Measurements from ENCODE around the gene TIMM10. TPM values are rescaled to one million over a fixed set of nuclear protein-coding genes. Genes with fewer than 3 reads are reported as not detected.

TIMM10 gene
- polyA plus RNA-seq, 2 donors: 38.8 to 61.6 TPM

DNA sequence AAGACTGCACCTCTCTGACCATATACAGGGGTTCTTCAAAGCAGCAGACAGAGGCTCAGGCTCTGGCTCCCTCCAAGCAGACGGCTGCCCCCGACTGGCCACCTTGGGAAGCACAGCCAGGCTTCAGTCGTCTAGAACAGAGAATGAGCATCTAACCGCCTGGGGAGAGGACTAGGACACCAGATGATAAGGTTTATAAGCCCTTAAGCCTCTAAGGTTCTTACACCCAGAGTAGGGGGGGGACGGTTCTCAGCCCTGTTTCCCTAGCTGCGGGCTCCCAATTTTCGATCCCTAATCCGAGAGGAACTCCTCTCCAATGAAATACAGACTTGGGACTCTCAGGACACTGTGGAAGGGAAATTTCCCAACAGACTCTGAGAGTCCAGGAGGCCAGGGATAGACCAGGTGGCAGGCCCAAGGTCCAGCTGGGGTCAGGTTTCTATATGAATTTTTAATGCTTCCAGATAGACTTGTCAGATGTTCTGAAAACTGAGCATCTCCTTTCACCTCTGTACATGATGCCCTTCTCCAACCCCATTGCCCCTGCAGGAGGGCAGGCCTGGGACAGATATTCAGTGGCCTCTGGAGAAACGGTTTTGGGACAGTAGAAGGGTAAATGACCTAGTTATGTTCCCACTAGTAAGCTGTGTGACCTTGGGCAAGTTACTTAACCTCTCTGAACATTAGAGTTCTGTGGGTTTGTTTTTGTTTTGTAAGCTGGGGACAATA is 50.0 kb downstream of the TIMM10 start:
- 32 to 36% methylated on average over 9 of the region's 9 CpGs for WGBS, 2 donors
- Histone ChIP-seq H3K4me1 (ENCODE audit: control insufficient read depth in 2 of 2, insufficient read depth in 2 of 2, low read length in 1 of 2) (peaks cover 2 to 21% of the 10 kb centered on the region in 2 donors), H3K27me3 (ENCODE audit: control insufficient read depth in 1 of 2, insufficient read depth in 2 of 2, low read length in 2 of 2) (no peaks in the 10 kb centered on the region)

DNA sequence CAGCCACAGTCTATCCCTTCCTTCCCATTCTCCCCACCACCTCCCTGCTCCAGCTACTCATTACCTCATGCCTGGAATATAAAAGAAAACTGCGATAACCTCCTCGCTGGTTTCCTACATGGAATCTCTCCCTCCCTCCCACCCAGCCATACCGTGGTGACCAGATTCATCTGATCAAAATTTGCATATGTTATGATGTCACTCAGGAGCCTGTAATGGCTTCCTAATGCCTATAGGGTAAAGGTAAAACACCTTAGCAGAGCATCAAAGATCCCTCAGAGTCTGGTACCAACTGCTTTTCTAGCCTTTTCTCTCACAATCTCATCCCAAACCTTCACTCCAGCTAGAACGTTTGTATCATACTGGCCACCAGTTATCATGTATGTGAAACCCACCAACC is 50.6 kb downstream of the TIMM10 start:
- 26 to 32% methylated on average over 4 of the region's 4 CpGs for WGBS, 2 donors
- Histone ChIP-seq H3K27ac (ENCODE audit: low read depth in 2 of 2, low read length in 1 of 2) (no peak overlapping the region), H3K27me3 (ENCODE audit: control insufficient read depth in 1 of 2, insufficient read depth in 2 of 2, low read length in 2 of 2) (no peaks in the 10 kb centered on the region), H3K4me1 (ENCODE audit: control insufficient read depth in 2 of 2, insufficient read depth in 2 of 2, low read length in 1 of 2) (peaks cover 2 to 22% of the 10 kb centered on the region in 2 donors), H3K9me3 (ENCODE audit: control insufficient read depth in 2 of 2, insufficient read depth in 1 of 2, low read depth in 1 of 2, low read length in 1 of 2) (no peaks in the 10 kb centered on the region), H3K36me3 (ENCODE audit: control insufficient read depth in 2 of 2, insufficient read depth in 2 of 2, low read length in 1 of 2) (no peaks in the 10 kb centered on the region), H3K4me3 (ENCODE audit: low read depth in 1 of 2, low read length in 2 of 2) (no peak overlapping the region)

More for the DNA sequence above, 50.0 kb downstream of the TIMM10 start:
- Histone ChIP-seq H3K4me3 (ENCODE audit: low read depth in 1 of 2, low read length in 2 of 2) (no peak overlapping the region), H3K27ac (ENCODE audit: low read depth in 2 of 2, low read length in 1 of 2) (no peak overlapping the region), H3K9me3 (ENCODE audit: control insufficient read depth in 2 of 2, insufficient read depth in 1 of 2, low read depth in 1 of 2, low read length in 1 of 2) (no peaks in the 10 kb centered on the region), H3K36me3 (ENCODE audit: control insufficient read depth in 2 of 2, insufficient read depth in 2 of 2, low read length in 1 of 2) (no peaks in the 10 kb centered on the region)

DNA sequence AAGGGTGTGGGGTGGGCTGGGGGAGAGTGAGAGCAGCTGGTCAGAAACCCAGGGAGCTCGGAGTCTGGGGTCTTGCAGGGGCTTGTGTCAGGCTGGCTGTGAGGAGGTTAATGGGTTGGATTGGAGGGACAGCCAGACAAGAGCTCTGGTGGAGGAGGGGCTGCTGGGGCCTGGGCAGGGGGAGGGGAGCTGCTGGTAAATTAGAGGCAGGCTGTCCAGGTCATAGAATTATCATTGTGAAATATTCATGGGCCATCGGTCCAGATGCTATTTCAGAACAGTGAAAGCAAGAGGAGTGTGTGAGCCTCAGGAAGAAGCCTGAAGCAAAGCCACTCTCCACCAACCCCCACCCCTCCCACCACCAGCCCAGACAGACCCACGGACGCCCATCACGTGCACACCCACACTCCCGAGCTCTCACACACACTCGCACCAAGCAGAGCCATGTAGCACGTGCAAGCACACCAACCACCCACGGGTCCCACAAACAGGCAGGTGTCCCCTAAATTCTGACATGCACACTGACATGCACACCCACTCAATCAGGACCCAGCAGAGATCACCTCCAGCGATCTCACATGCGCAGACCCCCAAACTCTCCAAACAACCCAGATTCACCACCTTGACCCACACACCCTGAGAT is 51.4 kb downstream of the TIMM10 start:
- no peaks in the 10 kb centered on the region for H3K36me3 ChIP-seq (ENCODE audit: control insufficient read depth in 2 of 2, insufficient read depth in 2 of 2, low read length in 1 of 2)
- H3K27me3 ChIP-seq (ENCODE audit: control insufficient read depth in 1 of 2, insufficient read depth in 2 of 2, low read length in 2 of 2): no peaks in the 10 kb centered on the region
- H3K9me3 ChIP-seq (ENCODE audit: control insufficient read depth in 2 of 2, insufficient read depth in 1 of 2, low read depth in 1 of 2, low read length in 1 of 2): no peaks in the 10 kb centered on the region
- no peak overlapping the region for H3K27ac ChIP-seq (ENCODE audit: low read depth in 2 of 2, low read length in 1 of 2)
- 33 to 45% methylated on average over 11 of the region's 11 CpGs for WGBS, 2 donors
- H3K4me1 ChIP-seq (ENCODE audit: control insufficient read depth in 2 of 2, insufficient read depth in 2 of 2, low read length in 1 of 2): peaks cover 2 to 25% of the 10 kb centered on the region in 2 donors
- no peak overlapping the region for H3K4me3 ChIP-seq (ENCODE audit: low read depth in 1 of 2, low read length in 2 of 2)

Other genes with a start within 250 kb of the TIMM10 start
- gene TNKS1BP1, start 205.8 kb downstream of the TIMM10 start, polyA plus RNA-seq: 100 to 1,000 TPM; 114 to 249 TPM
- gene SSRP1, start 194.9 kb downstream of the TIMM10 start, polyA plus RNA-seq: 10 to 100 TPM; 18.8 to 67.4 TPM
- gene P2RX3, start 192.4 kb downstream of the TIMM10 start, polyA plus RNA-seq: not detected
- gene PRG3, start 149.6 kb downstream of the TIMM10 start, polyA plus RNA-seq: not detected
- gene PRG2, start 140.1 kb downstream of the TIMM10 start, polyA plus RNA-seq: under 1 TPM; 0.45 to 0.60 TPM
- 10 to 100 TPM; 24.0 to 28.9 TPM for gene SLC43A3, start 103.6 kb downstream of the TIMM10 start, polyA plus RNA-seq
- gene RTN4RL2, start 70.2 kb downstream of the TIMM10 start, polyA plus RNA-seq: under 1 TPM; 0.20 to 0.49 TPM
- 1 to 10 TPM; 2.5 to 3.7 TPM for gene SLC43A1, start 15.1 kb downstream of the TIMM10 start, polyA plus RNA-seq
- gene SMTNL1, start 6.8 kb upstream of the TIMM10 start, polyA plus RNA-seq: not detected
- 10 to 100 TPM; 10.3 to 28.1 TPM for gene UBE2L6, start 36.9 kb upstream of the TIMM10 start, polyA plus RNA-seq
- 10 to 100 TPM; 36.5 to 99.3 TPM for gene SERPING1, start 66.9 kb upstream of the TIMM10 start, polyA plus RNA-seq
- under 1 TPM; 0.35 to 0.39 TPM for gene YPEL4, start 119.2 kb upstream of the TIMM10 start, polyA plus RNA-seq
- gene CLP1, start 127.0 kb upstream of the TIMM10 start, polyA plus RNA-seq: 10 to 100 TPM in 1 of 2 donors, 1 to 10 TPM in 1; 4.4 to 11.4 TPM
- 10 to 100 TPM; 57.4 to 59.7 TPM for gene ZDHHC5, start 137.4 kb upstream of the TIMM10 start, polyA plus RNA-seq
- gene MED19, start 181.5 kb upstream of the TIMM10 start, polyA plus RNA-seq: 10 to 100 TPM in 1 of 2 donors, 1 to 10 TPM in 1; 6.2 to 11.9 TPM
- gene TMX2, start 181.8 kb upstream of the TIMM10 start, polyA plus RNA-seq: 10 to 100 TPM; 37.1 to 68.9 TPM
- gene SELENOH, start 210.7 kb upstream of the TIMM10 start, polyA plus RNA-seq: 100 to 1,000 TPM in 1 of 2 donors, 10 to 100 TPM in 1; 87.4 to 115 TPM
- gene BTBD18, start 221.1 kb upstream of the TIMM10 start, polyA plus RNA-seq: under 1 TPM in 1 of 2 donors, not detected in 1; 0.02 TPM
- 100 to 1,000 TPM in 1 of 2 donors, 10 to 100 TPM in 1; 89.7 to 125 TPM for gene CTNND1, start 231.0 kb upstream of the TIMM10 start, polyA plus RNA-seq